SW 1271 (cell line): ENCODE results near the gene SSX5.
"Not testable (repeated sequence)": the region's sequence is repeated elsewhere in the genome, so short reads cannot be mapped to it uniquely, and the experiment has no call there.

Source experiments
- DNase-seq, 2 experiments: peaks; one replicate each; lab custom pipeline; 2025; lab: John Stamatoyannopoulos, UW

Gene SSX5, protein sequence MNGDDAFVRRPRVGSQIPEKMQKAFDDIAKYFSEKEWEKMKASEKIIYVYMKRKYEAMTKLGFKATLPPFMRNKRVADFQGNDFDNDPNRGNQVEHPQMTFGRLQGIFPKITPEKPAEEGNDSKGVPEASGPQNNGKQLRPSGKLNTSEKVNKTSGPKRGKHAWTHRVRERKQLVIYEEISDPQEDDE

DNA sequence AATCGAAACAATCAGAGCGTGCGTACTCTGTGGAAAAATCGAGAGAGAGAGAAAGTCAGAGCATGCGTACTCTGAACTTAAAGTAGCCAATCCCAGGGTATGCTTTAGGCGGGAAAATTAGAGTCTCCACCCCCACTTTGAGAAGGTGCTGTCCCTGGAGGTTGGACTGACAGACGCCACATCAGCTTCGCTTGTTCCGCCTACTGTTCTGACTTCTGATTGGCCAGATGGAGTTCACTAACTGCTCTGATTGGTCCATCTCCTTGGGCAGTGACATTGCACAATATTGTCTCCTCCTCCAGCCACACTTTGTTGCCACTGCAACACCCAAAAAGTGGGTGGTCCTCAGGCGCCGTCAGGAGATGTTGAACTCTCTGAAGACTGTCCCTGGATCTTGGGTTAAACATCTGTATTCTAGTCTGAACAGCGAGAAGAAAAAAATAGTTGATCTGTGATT is at the start of gene SSX5:
Gene SSX5 (minus strand): TSS at position 51 of the 457 bp plus-strand sequence. CDS start 1,437 bp downstream, outside the sequence.
- DNase-seq = no peak

- not testable (repeated sequence) for DNase-seq
Observed at GRCh38 chrX:48224196-48224595, 27.6 kb upstream of the SSX5 start.

- DNase-seq = not testable (repeated sequence)
Observed at GRCh38 chrX:48214341-48214740, 17.7 kb upstream of the SSX5 start.

DNA sequence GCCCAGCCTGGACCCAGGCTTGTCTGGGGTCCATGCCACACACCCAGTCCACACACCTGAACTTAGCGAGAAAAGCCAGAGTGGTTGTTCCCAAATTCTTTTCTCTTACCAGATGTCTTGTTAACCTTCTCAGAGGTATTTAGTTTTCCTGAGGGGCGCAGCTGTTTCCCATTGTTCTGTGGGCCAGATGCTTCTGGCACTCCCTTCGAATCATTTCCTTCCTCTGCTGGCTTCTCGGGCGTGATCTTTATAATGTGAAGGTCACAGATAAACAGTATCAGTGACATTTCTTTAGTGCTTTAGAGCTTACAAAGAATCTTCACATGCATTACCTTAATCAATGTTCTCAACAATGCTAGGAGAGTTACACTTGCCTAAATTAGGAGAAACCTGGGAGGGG is 6.6 kb downstream of the SSX5 start:
- not testable (repeated sequence) for DNase-seq

DNA sequence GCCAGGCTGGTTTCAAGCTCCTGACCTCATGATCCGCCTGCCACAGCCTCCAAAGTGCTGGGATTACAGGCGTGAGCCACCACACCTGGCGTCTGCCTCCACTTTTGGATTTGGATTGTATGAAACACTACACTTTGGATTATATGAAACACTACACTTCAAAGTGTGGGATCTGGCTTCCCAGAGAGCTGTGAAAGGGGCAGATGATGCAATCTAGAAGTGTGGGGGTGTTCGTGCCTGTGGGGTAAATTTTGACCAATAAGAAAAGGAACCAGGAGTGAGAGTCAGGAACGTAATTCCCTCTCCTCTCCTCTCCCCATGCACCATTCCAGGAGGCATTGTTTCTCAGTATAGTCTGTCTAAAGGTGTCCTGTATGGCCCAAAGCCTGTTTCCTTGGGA is 14.7 kb downstream of the SSX5 start:
- DNase-seq = not testable (repeated sequence)

DNA sequence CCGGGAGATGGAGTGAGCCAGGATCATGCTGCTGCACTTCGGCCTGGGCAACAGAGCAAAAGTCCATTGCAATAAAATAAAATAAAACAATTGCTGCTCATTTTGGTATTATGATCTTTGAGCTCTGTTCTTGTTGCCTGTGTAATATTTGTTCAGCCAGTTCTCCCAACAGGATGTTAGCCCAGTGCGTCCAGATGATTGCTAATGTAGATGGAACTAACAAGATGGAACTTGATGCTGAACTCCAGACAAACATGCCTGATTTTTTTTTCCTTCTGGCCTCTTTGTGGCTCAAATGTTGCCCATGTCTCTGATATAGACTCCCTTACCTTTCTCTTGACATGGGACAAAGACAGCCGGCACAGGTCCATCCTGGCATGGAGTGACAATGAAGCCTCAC is 15.8 kb downstream of the SSX5 start:
- no peak for DNase-seq

- DNase-seq = no peak
Observed at GRCh38 chrX:48179691-48180090, 16.9 kb downstream of the SSX5 start.

- not testable (repeated sequence) for DNase-seq
Observed at GRCh38 chrX:48166322-48166721, 30.3 kb downstream of the SSX5 start.

- no peak for DNase-seq
Observed at GRCh38 chrX:48165241-48165640, 31.4 kb downstream of the SSX5 start.

DNA sequence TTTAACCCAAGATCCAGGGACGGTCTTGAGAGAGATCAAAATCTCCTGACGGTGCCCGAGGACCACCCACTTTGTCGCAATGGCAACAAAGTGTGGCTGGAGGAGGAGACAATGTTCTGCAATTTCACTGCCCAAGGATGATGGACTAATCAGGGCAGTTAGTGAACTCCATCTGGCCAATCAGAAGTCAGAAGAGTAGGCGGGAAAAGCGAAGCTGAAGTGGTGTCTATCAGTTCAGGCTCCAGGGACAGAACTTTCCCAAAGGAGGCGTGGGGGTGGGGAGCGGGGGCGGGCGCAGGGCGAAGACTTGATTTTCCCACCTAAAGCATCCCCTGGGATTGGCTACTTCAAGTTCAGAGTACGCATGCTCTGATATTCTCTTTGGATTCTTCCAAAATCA is 40.6 kb downstream of the SSX5 start:
- no peak for DNase-seq

- no peak for DNase-seq
Observed at GRCh38 chrX:48154796-48155195, 41.8 kb downstream of the SSX5 start.

DNA sequence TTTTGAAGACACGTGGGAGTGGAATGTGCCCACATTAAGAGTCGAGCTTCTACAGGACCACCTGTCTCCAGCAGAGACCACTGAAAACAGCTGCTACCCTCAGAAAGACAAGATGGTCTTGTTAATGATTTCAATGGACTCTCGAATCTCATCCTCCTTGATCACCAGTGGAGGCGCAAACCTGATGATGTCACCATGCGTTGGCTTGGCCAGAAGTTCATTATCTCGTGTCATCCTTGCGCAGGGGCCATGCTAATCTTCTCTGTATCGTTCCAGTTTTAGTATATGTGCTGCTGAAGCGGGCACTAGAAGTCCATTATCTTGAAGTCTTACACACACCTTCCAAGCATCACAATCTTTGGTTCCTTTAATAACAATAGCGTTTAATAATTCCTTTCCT is 42.8 kb downstream of the SSX5 start:
- DNase-seq = no peak

DNA sequence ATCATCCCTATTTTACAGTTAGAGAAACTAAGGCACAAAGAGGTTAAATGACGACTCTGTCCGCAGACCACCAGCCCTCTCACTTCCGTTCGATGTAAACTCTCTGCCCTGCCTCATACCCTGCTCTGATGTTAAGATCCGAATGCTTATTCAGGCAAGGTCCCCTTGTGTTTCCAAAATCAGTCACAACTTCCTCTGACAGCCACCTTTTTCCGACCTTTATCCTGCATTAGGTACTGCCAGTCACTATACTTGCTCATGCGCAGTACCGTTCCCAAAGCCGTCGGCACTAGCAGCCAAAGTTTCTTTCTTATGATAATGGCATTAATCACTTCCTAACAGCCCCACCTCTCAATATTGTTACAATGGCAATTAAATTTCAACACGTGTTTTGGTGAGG is 53.9 kb downstream of the SSX5 start:
- not testable (repeated sequence) for DNase-seq

- DNase-seq = not testable (repeated sequence)
Observed at GRCh38 chrX:48141810-48142508, 54.6 kb downstream of the SSX5 start.

DNA sequence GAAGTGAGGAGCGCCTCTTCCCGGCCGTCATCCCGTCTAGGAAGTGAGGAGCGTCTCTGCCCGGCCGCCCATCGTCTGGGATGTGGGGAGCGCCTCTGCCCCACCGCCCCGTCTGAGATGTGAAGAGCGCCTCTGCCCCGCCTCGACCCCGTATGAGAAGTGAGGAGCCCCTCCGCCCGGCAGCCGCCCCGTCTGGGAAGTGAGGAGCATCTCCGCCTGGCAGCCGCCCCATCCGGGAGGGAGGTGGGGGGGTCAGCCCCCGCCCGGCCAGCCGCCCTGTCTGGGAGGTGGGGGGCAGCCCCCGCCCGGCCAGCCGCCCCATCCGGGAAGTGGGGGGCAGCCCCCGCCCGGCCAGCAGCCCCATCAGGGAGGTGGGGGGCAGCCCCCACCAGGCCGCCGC is 57.5 kb downstream of the SSX5 start:
- DNase-seq = not testable (repeated sequence)
